Ovary (tissue), 9 donors: ENCODE measurements around the gene PRIMPOL. TPM values are rescaled to one million over a fixed set of nuclear protein-coding genes. Genes with fewer than 3 reads are reported as not detected.

Experiments
- DNase-seq, 5 donors: peaks; one replicate each; pipeline ENCODE4 v3.0.0-alpha.2; 2019 to 2020
- H3K27ac ChIP-seq, 2 donors: fragments of 200-600 bp; one replicate each; pipeline versions ENCODE4 v1.5.1 to v1.8.0; 2019 to 2022
- H3K27me3 ChIP-seq: fragments of 200-600 bp; one replicate; pipeline ENCODE4 v1.8.0; 2022
- H3K36me3 ChIP-seq: fragments of 200-600 bp; sonication (generic); one replicate; pipeline ENCODE4 v1.5.1; 2019
- H3K4me1 ChIP-seq: one replicate; pipeline ENCODE4 v1.8.1; 2013; ENCODE audit warnings: mild to moderate bottlenecking, moderate library complexity; ENCODE audit not compliant: insufficient read depth
- H3K4me3 ChIP-seq: fragments of 200-600 bp; sonication (generic); one replicate; pipeline ENCODE4 v1.5.1; 2017
- H3K9me3 ChIP-seq, 2 donors: fragments of 200-600 bp in 1 of 2; sonication (generic) in 1 of 2; one replicate each; pipeline versions ENCODE4 v1.5.1 to v1.8.1; 2013 to 2019; ENCODE audit warnings: mild to moderate bottlenecking in 1 of 2, moderate library complexity in 1 of 2
- EP300 ChIP-seq: sonication (generic); formaldehyde crosslinking; IDR thresholded peaks from one replicate; pipeline ENCODE4 v1.6.1; 2017; ENCODE audit warnings: antibody characterized with exemption
- POLR2A ChIP-seq: fragments of 450-650 bp; IDR thresholded peaks from one replicate; pipeline ENCODE4 v1.6.1; 2017; ENCODE audit warnings: antibody characterized with exemption, mild to moderate bottlenecking, moderate library complexity
- WGBS, 3 donors: extraction: QIAGEN DNeasy Blood & Tissue Kit in 1 of 3; methylation state at CpG; one replicate each; pipeline versions ENCODE4 v1.1.5 to v1.1.7; 2013 to 2017; 5-methylcytosine and 5-hydroxymethylcytosine counted together
- intact Hi-C, 4 donors: fragments of 100-400 bp; cut with DNase I; formaldehyde crosslinking; loops; one replicate each; pipeline versions ENCODE4 v1.11.0 to v1.15.1; 2022 to 2023
- polyA plus RNA-seq, 2 donors: library from polyadenylated mRNA; stranded (reverse); fragments of 200-250 nt in 1 of 2; fragments of 350-450 nt in 1 of 2; fragmentation: Illumina TruSeq in 1 of 2; extraction: RNeasy Lipid Tissue Mini Kit (QIAGEN cat#74804) in 1 of 2; gene quantifications; one replicate each; pipeline ENCODE4 v1.2.3, GENCODE V29; 2013 to 2014
- total RNA-seq, 7 donors: library from RNA; depleted of rRNA in 2 of 7; stranded (reverse); fragments of >200 nt in 2 of 7; fragmentation: NEBNext Ultra II Directional in 3 of 7; extraction: Animal tissue kit (Norgen Biotek cat#: 25700) in 3 of 7; gene quantifications; one replicate each; pipeline versions ENCODE4 v1.1.0 to v1.2.4, GENCODE V29; 2016 to 2023
- TF ChIP-seq, protein P1 (sequence below), 3 donors: fragments of 450-650 bp in 2 of 3; fragments of 200-600 bp in 1 of 3; IDR thresholded peaks; one replicate each; pipeline versions ENCODE4 v1.5.1 to v1.8.0; 2016 to 2022; ENCODE audit warnings: antibody characterized with exemption in 3 of 3, mild to moderate bottlenecking in 1 of 3
- donor health status: DM: no; HTN: no; CAD: no; lungs with moderate emphysema.
- donor health status: DM: no; HTN: no; CAD: no.
- donor health status: Bipolar disorder and iron deficiency.
- donor health status: DM: yes; HTN: yes; CAD: no.
- donor health status: DM: no; HTN: no; CAD: no.
- donor health status: DM: yes; HTN: yes; CAD: no.

PRIMPOL gene
- total and polyA plus RNA-seq, 9 donors: 14.1 to 29.2 (median 17.6) TPM

DNA sequence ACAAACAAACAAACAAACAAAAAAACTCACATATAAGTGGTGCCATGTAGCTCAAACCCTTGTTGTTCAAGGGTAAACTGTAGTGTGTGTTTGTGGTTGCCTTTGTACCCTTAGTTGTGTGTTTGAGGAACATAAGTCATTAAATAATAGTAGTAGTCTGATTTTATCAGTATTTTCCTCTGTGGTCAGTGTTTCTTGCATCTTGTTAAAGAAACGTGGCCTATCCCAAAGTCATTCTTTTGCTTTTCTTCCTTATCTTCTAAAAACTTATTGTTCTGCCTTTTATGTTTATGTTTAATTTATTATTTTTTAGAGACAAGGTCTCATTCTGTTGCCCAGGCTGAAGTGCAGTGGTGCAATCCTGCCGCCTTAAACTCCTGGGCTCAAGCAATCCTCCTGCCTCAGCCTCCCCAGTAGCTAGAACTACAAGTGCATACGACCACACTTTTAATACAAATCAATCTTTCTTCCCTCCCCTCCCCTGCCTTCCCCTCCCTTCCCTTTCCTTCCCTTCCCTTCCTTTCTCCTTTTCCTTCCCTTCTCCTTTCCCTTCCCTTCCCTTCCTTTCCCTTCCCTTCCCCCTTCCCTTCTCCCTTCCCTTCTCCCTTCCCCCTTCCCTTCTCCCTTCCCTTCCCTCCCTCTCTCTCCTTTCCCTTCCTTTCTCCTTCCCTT lies 26.4 kb downstream of the PRIMPOL start:
- no peak overlapping the region for H3K4me3 ChIP-seq
- DNase-seq: no peak
- intact Hi-C loops: no loop called here
- no peaks in the 10 kb centered on the region for H3K9me3 ChIP-seq
- 83 to 88% (median 86%) methylated on average over 3 of the region's 3 CpGs for WGBS, 3 donors
- H3K27ac ChIP-seq: no peak overlapping the region
- no peaks in the 10 kb centered on the region for H3K36me3 ChIP-seq
- H3K27me3 ChIP-seq: no peaks in the 10 kb centered on the region
- TF ChIP-seq POLR2A (no peak), EP300 (no peak)
- TF ChIP-seq, protein P1, sequence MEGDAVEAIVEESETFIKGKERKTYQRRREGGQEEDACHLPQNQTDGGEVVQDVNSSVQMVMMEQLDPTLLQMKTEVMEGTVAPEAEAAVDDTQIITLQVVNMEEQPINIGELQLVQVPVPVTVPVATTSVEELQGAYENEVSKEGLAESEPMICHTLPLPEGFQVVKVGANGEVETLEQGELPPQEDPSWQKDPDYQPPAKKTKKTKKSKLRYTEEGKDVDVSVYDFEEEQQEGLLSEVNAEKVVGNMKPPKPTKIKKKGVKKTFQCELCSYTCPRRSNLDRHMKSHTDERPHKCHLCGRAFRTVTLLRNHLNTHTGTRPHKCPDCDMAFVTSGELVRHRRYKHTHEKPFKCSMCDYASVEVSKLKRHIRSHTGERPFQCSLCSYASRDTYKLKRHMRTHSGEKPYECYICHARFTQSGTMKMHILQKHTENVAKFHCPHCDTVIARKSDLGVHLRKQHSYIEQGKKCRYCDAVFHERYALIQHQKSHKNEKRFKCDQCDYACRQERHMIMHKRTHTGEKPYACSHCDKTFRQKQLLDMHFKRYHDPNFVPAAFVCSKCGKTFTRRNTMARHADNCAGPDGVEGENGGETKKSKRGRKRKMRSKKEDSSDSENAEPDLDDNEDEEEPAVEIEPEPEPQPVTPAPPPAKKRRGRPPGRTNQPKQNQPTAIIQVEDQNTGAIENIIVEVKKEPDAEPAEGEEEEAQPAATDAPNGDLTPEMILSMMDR (IDR thresholded peaks at IDR 0.05): no peak
- H3K4me1 ChIP-seq: no peaks in the 10 kb centered on the region

DNA sequence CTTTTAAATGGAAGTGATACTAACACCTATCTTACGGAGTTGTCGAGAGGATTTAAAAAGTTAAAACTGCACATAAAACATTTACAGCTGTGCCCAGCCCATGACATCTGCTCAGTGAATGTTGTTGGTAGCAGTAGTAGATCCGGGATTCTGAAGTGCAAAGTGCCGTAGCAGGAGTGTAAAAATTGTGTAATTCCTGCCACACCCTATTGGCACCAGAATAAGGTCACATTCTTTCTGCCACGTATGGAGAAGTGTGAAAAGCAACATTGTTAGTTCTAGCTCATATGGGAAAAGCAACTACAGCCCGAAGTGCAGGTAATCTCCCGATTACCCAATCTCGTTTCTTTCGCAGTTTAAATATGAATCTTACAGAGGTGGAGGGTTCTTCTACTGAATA lies 31.2 kb downstream of the PRIMPOL start:
- Histone ChIP-seq H3K4me3 (no peak overlapping the region), H3K27ac (no peak overlapping the region), H3K27me3 (no peaks in the 10 kb centered on the region), H3K9me3 (no peaks in the 10 kb centered on the region), H3K36me3 (no peaks in the 10 kb centered on the region), H3K4me1 (no peaks in the 10 kb centered on the region)
- 86 to 88% (median 87%) methylated on average over 9 of the region's 9 CpGs for WGBS, 3 donors
- DNase-seq: no peak
- intact Hi-C loops: no loop called here
- TF ChIP-seq EP300: no peak
- TF ChIP-seq POLR2A: no peak
- TF ChIP-seq, protein P1 (IDR thresholded peaks at IDR 0.05): no peak

DNA sequence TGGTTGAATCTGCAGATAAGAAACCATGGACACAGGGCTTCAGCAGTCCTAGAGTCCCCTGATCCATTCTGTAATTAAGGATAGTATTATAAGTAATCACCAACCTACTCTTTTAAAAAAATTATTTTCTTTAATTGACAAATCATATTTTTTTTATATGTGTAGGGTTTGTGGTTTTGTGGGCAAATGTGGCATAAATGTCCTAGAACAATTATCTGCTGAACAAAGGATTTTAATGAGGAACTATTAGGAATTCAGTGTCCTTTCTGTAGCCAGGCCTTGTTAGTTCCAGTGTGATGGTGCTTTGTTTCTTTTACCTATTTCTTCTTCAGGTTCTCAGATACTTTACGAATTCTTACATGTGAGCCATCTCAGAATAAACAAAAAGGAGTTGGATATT lies 32.4 kb downstream of the PRIMPOL start:
- H3K36me3 ChIP-seq: no peaks in the 10 kb centered on the region
- intact Hi-C loops: no loop called here
- no peak for DNase-seq
- 98 to 100% (median 98%) methylated on average over 1 of the region's 1 CpG for whole genome bisulfite sequencing, 3 donors
- H3K27ac ChIP-seq: no peak overlapping the region
- no peaks in the 10 kb centered on the region for H3K4me1 ChIP-seq
- TF ChIP-seq EP300: no peak
- TF ChIP-seq POLR2A: no peak
- TF ChIP-seq, protein P1 (IDR thresholded peaks at IDR 0.05): no peak
- no peak overlapping the region for H3K4me3 ChIP-seq
- no peaks in the 10 kb centered on the region for H3K27me3 ChIP-seq
- H3K9me3 ChIP-seq: no peaks in the 10 kb centered on the region

DNA sequence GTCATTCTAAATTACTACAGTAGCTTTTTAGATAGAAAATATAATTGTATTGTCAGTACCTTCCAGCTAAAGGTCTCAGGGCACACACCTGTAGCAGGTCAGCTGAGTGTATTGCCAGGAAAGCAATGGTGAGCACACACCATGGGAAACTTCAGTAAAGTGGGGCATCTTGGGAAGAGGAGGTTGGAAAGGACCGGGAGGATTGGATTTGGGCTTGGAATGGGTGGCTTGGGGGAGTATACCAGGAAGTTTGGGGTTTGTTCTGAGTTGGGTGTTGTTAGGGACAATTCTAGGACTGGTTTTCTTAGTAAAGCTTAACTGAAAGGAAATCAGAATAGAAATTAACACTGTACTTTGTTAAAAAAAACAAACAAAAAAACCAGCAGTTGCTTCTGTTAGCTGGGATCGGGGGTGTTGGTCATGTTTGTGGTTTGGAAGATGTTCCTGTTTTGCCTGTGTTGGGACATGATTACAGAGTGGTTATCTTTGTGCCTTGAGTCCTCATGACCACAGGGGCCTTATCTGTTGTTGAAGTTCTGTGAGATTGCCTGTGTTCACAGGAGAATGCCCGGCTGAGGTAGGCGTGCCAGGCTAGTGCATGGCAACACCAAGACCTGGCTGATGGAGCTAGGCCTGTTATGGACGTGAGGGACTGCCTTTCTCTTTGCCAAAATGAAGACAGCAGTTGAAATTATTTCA lies 35.1 kb downstream of the PRIMPOL start:
- Histone ChIP-seq H3K4me1 (no peaks in the 10 kb centered on the region), H3K36me3 (no peaks in the 10 kb centered on the region), H3K4me3 (no peak overlapping the region), H3K27ac (no peak overlapping the region), H3K9me3 (no peaks in the 10 kb centered on the region), H3K27me3 (no peaks in the 10 kb centered on the region)
- TF ChIP-seq, protein P1 (IDR thresholded peaks at IDR 0.05): no peak
- no peak for TF ChIP-seq POLR2A
- TF ChIP-seq EP300: no peak
- 34 to 46% (median 41%) methylated on average over 5 of the region's 5 CpGs for WGBS, 3 donors
- intact Hi-C loops: no loop called here
- DNase-seq: no peak
